Activated CD4-positive, alpha-beta T cell treated with anti-CD3 and anti-CD28 coated beads, Interleukin-2, amount 10 ng/mL, durations not matched to agents 24 days and 14 days (primary cell): Measurements from ENCODE around the gene GLIPR1L2. TPM values are rescaled to one million over a fixed set of nuclear protein-coding genes. Genes with fewer than 3 reads are reported as not detected.
"Not testable (repeated sequence)": the region's sequence is repeated elsewhere in the genome, so short reads cannot be mapped to it uniquely, and the experiment has no call there.

Source experiments
- DNase-seq: peaks from one replicate; pipeline ENCODE4 v3.0.0; 2022
- H3K27ac Mint-ChIP-seq: one replicate; pipeline ENCODE4 v1.8.0; 2022; ENCODE audit warnings: mild to moderate bottlenecking, mixed read lengths
- H3K27me3 Mint-ChIP-seq: one replicate; pipeline ENCODE4 v1.8.0; 2022; ENCODE audit warnings: mixed read lengths
- H3K36me3 Mint-ChIP-seq: one replicate; pipeline ENCODE4 v1.8.0; 2022; ENCODE audit warnings: low read depth, mild to moderate bottlenecking, mixed read lengths
- H3K4me1 Mint-ChIP-seq: one replicate; pipeline ENCODE4 v1.8.0; 2021; ENCODE audit warnings: mixed read lengths
- H3K4me3 Mint-ChIP-seq: one replicate; pipeline ENCODE4 v1.8.0; 2022; ENCODE audit warnings: mild to moderate bottlenecking, moderate library complexity, mixed read lengths
- H3K9me3 Mint-ChIP-seq: one replicate; pipeline ENCODE4 v1.8.0; 2021; ENCODE audit warnings: mixed read lengths
- intact Hi-C: fragments of 100-400 bp; cut with micrococcal nuclease; formaldehyde crosslinking; loops from one replicate; pipeline ENCODE4 v1.15.1; 2023
- total RNA-seq: library from RNA; stranded (reverse); gene quantifications from 2 replicates; pipeline ENCODE4 v1.2.3, GENCODE V29; 2022

GLIPR1L2 gene
- 0.36 TPM in 1 of 2 replicates, not detected in the other for total RNA-seq

DNA sequence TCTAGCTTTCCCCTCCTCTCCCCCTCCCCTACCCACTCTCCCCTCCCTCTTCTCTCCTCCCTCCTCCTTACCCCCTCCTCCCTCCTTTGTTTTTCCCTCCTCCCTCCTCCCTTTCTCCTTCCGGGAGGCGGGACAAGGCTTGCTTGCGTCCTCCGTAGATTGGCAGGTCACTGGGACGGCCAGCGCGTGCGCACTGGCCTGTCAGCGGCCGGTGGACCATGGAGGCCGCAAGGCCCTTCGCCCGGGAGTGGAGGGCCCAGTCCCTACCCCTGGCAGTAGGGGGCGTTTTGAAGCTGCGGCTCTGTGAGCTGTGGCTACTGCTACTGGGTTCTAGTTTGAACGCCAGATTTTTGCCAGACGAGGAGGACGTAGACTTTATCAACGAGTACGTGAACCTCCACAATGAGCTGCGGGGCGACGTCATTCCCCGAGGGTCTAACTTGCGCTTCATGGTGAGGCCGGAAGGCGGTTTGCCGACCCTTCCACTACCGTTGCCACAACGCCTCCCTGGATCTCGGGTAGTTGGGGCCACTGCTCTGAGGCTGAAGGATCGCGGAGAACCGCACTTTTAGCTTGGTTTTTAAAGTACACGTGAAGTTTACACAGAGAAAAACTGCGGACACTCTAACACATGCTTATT, at the start of gene GLIPR1L2:
Gene GLIPR1L2, plus strand, starts transcription at position 191 of the 640 bp plus-strand sequence. Its CDS starts 28 bp downstream, at position 219.
- intact Hi-C loops, result loop anchor here (1.0 to 10.0 kb wide), 8 partner anchors 56 to 1164 kb away; partner anchors contain the start of genes GLIPR1L1, KRR1, OSBPL8 and PHLDA1
- peak within 1 kb of the TSS; percentile 94 for H3K4me3 Mint-ChIP-seq
- peaks cover 27% of the 10 kb centered on the region for H3K4me1 Mint-ChIP-seq
- H3K27me3 Mint-ChIP-seq, result peaks cover 3% of the 10 kb centered on the region
- no peaks in the 10 kb centered on the region for H3K36me3 Mint-ChIP-seq
- DNase-seq, result peak; percentile 95
- peak within 1 kb of the TSS; percentile 92 for H3K27ac Mint-ChIP-seq
- H3K9me3 Mint-ChIP-seq, result peaks cover 3% of the 10 kb centered on the region

DNA sequence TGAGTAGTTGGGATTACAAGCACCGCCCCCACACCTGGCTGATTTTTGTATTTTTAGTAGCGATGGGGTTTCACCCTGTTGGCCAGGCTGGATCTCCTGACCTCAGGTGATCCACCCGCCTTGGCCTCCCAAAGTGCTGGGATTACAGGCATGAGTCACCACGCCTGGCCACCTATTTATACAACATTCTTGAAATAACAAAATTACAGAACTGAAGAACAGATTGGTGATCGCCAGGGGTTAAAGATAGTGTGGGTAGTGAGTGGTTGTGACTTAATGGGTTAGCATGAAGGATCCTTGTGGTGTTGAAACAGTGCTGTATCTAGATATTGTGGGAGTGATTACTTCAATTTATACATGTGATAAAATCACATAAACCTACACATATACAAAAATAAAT, 49.0 kb upstream of the GLIPR1L2 start:
- Mint-ChIP-seq H3K36me3 (no peaks in the 10 kb centered on the region), H3K27me3 (peaks cover 33% of the 10 kb centered on the region), H3K4me1 (peaks cover 11% of the 10 kb centered on the region), H3K4me3 (no peak overlapping the region), H3K27ac (no peak overlapping the region), H3K9me3 (no peaks in the 10 kb centered on the region)
- intact Hi-C loops, result no loop called here
- DNase-seq, result no peak

DNA sequence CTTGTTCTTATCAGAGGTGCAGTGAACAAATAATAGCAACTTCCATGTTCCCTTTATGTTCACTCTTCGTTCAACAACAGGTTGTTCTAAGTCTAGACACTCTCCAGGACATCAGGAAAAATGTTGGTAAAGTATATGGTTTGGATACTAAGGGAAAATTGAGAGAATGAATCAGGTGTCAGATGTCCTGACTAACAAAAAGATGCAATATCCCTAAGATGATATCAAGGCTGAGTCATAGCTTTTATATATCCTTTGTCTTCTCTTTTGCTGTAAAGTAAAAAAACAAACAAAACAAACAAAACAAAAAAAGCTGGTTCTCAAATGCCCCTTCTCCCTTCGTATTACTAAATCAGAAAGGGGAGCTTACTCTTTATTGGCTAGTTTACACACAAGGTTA, 45.4 kb upstream of the GLIPR1L2 start:
- DNase-seq, result no peak
- Mint-ChIP-seq H3K4me3 (no peak overlapping the region), H3K4me1 (peaks cover 7% of the 10 kb centered on the region), H3K27me3 (peaks cover 25% of the 10 kb centered on the region), H3K9me3 (no peaks in the 10 kb centered on the region), H3K36me3 (no peaks in the 10 kb centered on the region), H3K27ac (no peak overlapping the region)
- intact Hi-C loops, result no loop called here

- H3K36me3 Mint-ChIP-seq, H3K9me3 Mint-ChIP-seq: not testable (repeated sequence)
- Mint-ChIP-seq H3K27me3 (peaks cover 24% of the 10 kb centered on the region), H3K4me1 (peaks cover 11% of the 10 kb centered on the region), H3K27ac (peak overlapping the region; percentile 46), H3K4me3 (peak overlapping the region; percentile 5)
- peak; percentile 75 for DNase-seq
- intact Hi-C loops, result loop anchor here (1.0 kb wide), 1 partner anchor 134 kb away; the partner anchor contains the start of gene GLIPR1
Observed at GRCh38 chr12:75346215-75346614, 44.7 kb upstream of the GLIPR1L2 start.

DNA sequence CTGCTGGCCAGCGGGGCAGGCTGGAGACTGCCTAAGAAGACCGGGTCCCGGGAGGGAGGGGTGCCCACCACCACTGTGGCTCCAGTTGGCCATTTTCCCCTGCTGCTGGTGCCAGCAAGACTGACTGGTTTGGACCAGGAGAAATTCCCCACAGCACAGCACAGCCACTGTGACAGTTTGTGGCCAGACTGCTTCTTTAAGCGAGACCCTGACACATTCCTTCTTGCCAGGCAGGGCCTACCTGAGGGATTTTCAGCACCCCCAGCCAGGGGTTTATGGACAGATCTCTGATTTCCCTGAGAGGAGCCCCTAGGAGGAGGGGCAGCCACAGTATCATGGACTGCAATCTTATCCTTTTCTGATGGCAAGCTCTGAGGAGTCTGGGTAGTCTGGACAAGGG, 40.9 kb upstream of the GLIPR1L2 start:
- intact Hi-C loops, result loop anchor here (2.0 kb wide), 1 partner anchor 15 kb away; the partner anchor contains the start of gene GLIPR1L1
- H3K27ac Mint-ChIP-seq, result no peak overlapping the region
- DNase-seq, result no peak
- peaks cover 11% of the 10 kb centered on the region for H3K4me1 Mint-ChIP-seq
- peaks cover 6% of the 10 kb centered on the region for H3K36me3 Mint-ChIP-seq
- H3K27me3 Mint-ChIP-seq, result peaks cover 16% of the 10 kb centered on the region
- peaks cover 20% of the 10 kb centered on the region for H3K9me3 Mint-ChIP-seq
- H3K4me3 Mint-ChIP-seq, result no peak overlapping the region

DNA sequence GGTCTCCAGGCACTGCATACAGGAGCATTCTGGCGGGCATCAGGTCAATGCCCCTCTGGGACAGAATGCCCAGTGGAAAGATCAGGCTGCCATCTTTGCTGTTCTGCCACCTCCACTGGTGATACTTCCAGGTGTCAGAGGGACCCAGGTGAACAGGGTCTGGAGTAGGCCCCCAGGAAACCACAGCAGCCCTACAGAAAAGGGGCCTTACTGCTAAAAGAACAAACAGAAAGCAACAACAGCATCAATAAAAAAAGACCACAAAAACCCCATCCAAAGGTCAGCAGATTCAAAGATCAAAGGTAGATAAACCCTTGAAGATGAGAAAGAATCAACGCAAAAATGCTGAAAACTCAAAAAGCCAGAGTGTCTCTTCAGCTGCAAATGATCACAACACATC, 40.5 kb upstream of the GLIPR1L2 start:
- Mint-ChIP-seq H3K27ac (no peak overlapping the region), H3K4me1 (peaks cover 10% of the 10 kb centered on the region), H3K27me3 (peaks cover 15% of the 10 kb centered on the region), H3K4me3 (no peak overlapping the region), H3K36me3 (peaks cover 6% of the 10 kb centered on the region), H3K9me3 (peaks cover 24% of the 10 kb centered on the region)
- intact Hi-C loops, result no loop called here
- no peak for DNase-seq

- Mint-ChIP-seq H3K9me3 (peaks cover 24% of the 10 kb centered on the region), H3K36me3 (peaks cover 6% of the 10 kb centered on the region), H3K4me1 (peaks cover 6% of the 10 kb centered on the region), H3K27ac (no peak overlapping the region), H3K27me3 (peaks cover 10% of the 10 kb centered on the region), H3K4me3 (no peak overlapping the region)
- intact Hi-C loops, result no loop called here
- no peak for DNase-seq
Observed at GRCh38 chr12:75354011-75354410, 36.9 kb upstream of the GLIPR1L2 start.

- H3K4me1 Mint-ChIP-seq, result peaks cover 12% of the 10 kb centered on the region
- peaks cover 7% of the 10 kb centered on the region for H3K36me3 Mint-ChIP-seq
- peak; percentile 64 for DNase-seq
- intact Hi-C loops, result no loop called here
- H3K9me3 Mint-ChIP-seq, result peaks cover 7% of the 10 kb centered on the region
- no peak overlapping the region for H3K27ac Mint-ChIP-seq
- no peak overlapping the region for H3K4me3 Mint-ChIP-seq
- no peaks in the 10 kb centered on the region for H3K27me3 Mint-ChIP-seq
Observed at GRCh38 chr12:75360920-75361319, 30.0 kb upstream of the GLIPR1L2 start.

DNA sequence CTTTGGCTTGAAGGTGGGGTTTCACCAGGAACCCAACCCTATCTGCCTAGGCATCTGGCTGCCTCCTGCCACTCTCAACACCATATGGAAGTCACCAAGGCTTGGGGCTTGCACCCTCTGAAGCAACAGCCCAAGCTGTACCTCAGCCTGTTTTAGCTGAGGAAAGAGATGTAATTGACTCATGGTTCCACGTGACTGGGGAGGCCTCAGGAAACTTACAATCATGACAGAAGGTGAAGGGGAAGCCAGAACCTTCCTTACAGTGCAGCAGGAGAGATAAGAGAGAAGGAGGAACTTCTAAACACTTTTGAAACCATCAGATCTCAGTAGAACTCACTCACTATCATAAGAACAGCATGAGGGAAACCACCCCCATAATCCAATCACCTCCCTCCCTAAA, 29.5 kb upstream of the GLIPR1L2 start:
- intact Hi-C loops, result no loop called here
- Mint-ChIP-seq H3K36me3 (peaks cover 7% of the 10 kb centered on the region), H3K9me3 (peaks cover 7% of the 10 kb centered on the region), H3K4me3 (no peak overlapping the region), H3K27me3 (no peaks in the 10 kb centered on the region), H3K27ac (no peak overlapping the region), H3K4me1 (peaks cover 12% of the 10 kb centered on the region)
- no peak for DNase-seq

DNA sequence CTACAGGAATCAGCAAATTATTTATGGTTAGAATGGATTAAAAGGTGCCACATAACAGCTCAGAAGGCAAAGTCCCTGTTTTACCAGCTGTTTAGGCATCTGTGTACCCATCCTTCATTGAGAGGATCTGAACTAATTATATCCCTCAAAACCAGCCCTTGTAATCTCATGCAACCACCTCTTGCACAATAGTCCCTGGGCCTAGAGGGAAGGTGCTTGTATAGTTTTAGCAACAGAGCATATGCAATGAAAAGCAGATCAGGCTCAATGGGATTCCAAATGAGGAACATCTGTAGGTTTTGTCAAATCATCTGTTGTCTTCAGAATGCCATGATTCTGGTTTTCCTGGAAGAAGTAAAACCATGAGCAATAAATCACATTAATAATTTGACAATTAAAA, 26.0 kb upstream of the GLIPR1L2 start:
- Mint-ChIP-seq H3K4me1 (peaks cover 16% of the 10 kb centered on the region), H3K36me3 (peaks cover 7% of the 10 kb centered on the region), H3K9me3 (peaks cover 7% of the 10 kb centered on the region), H3K4me3 (no peak overlapping the region), H3K27ac (no peak overlapping the region), H3K27me3 (peaks cover 4% of the 10 kb centered on the region)
- DNase-seq, result no peak
- intact Hi-C loops, result no loop called here

- Mint-ChIP-seq H3K9me3 (peaks cover 2% of the 10 kb centered on the region), H3K4me3 (no peak overlapping the region), H3K4me1 (peaks cover 5% of the 10 kb centered on the region), H3K27ac (no peak overlapping the region), H3K36me3 (no peaks in the 10 kb centered on the region), H3K27me3 (peaks cover 4% of the 10 kb centered on the region)
- intact Hi-C loops, result no loop called here
- DNase-seq, result no peak
Observed at GRCh38 chr12:75366629-75367028, 24.3 kb upstream of the GLIPR1L2 start.

GRCh38 chr12:75374971-75375370, 15.9 kb upstream of the GLIPR1L2 start:
- Mint-ChIP-seq H3K27ac (no peak overlapping the region), H3K27me3 (no peaks in the 10 kb centered on the region), H3K4me1 (no peaks in the 10 kb centered on the region), H3K9me3 (no peaks in the 10 kb centered on the region), H3K4me3 (no peak overlapping the region), H3K36me3 (no peaks in the 10 kb centered on the region)
- intact Hi-C loops, result no loop called here
- no peak for DNase-seq

DNA sequence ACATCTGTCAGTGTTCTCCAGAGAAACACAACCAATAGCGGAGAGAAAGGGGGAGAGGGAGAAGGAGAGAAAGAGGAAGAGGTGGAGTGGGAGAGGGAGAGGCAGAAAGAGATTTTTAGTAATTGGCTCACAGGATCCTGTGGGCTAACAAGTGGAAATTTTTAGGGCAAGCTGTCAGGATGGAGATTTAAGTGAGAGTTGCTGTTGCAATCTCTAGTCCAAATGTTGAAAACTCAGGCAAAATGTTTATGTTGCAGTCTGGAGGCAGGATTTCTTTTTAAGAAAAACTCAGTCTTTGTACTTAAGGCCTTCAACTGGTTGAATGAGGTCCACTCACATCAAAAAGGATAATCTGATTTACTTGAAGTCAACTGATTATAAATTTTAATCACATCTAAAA, 12.5 kb upstream of the GLIPR1L2 start:
- DNase-seq, result no peak
- H3K27me3 Mint-ChIP-seq, result no peaks in the 10 kb centered on the region
- no peaks in the 10 kb centered on the region for H3K4me1 Mint-ChIP-seq
- intact Hi-C loops, result no loop called here
- no peak overlapping the region for H3K27ac Mint-ChIP-seq
- H3K4me3 Mint-ChIP-seq, result no peak overlapping the region
- no peaks in the 10 kb centered on the region for H3K36me3 Mint-ChIP-seq
- H3K9me3 Mint-ChIP-seq, result no peaks in the 10 kb centered on the region

- intact Hi-C loops, result no loop called here
- Mint-ChIP-seq H3K9me3 (peaks cover 3% of the 10 kb centered on the region), H3K4me3 (no peak overlapping the region), H3K27me3 (no peaks in the 10 kb centered on the region), H3K27ac (no peak overlapping the region), H3K36me3 (no peaks in the 10 kb centered on the region), H3K4me1 (peaks cover 24% of the 10 kb centered on the region)
- DNase-seq, result no peak
Observed at GRCh38 chr12:75389061-75389460, 1.8 kb upstream of the GLIPR1L2 start.

DNA sequence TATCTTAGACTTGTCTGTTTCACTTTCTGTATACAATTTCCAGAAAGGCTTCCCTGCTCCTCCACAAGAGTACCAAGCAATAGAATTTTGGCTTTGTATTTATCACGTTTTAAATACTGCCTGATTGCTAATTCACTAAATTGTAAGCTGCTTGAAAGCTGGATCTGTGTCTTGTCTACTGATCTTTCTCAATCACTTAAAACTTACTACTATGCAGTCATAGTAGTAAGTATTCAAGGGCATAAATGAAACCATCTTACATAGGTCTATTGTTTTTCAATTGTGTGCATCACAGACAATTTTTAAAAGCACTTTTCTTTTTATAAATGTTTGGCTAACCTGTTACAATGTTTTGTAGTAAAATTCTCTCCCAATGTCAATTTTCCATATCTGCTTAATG, 1.2 kb upstream of the GLIPR1L2 start:
- no peaks in the 10 kb centered on the region for H3K27me3 Mint-ChIP-seq
- peak overlapping the region; percentile 92 for H3K27ac Mint-ChIP-seq
- DNase-seq, result no peak
- peaks cover 3% of the 10 kb centered on the region for H3K9me3 Mint-ChIP-seq
- intact Hi-C loops, result loop anchor here (2.0 to 10.0 kb wide), 5 partner anchors 55 to 1165 kb away; partner anchors contain the start of genes GLIPR1L1, OSBPL8 and PHLDA1
- peaks cover 24% of the 10 kb centered on the region for H3K4me1 Mint-ChIP-seq
- peak overlapping the region; percentile 94 for H3K4me3 Mint-ChIP-seq
- no peaks in the 10 kb centered on the region for H3K36me3 Mint-ChIP-seq
